Anterior cingulate cortex (tissue), 58 donors: ENCODE data around the gene CPO.
"Not testable (repeated sequence)": the region's sequence is repeated elsewhere in the genome, so short reads cannot be mapped to it uniquely, and the experiment has no call there.

Experiments
- DNase-seq, 58 donors: peaks; one replicate each; lab custom pipeline; 2025; lab: John Stamatoyannopoulos, UW

The CPO gene, protein sequence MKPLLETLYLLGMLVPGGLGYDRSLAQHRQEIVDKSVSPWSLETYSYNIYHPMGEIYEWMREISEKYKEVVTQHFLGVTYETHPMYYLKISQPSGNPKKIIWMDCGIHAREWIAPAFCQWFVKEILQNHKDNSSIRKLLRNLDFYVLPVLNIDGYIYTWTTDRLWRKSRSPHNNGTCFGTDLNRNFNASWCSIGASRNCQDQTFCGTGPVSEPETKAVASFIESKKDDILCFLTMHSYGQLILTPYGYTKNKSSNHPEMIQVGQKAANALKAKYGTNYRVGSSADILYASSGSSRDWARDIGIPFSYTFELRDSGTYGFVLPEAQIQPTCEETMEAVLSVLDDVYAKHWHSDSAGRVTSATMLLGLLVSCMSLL

DNA sequence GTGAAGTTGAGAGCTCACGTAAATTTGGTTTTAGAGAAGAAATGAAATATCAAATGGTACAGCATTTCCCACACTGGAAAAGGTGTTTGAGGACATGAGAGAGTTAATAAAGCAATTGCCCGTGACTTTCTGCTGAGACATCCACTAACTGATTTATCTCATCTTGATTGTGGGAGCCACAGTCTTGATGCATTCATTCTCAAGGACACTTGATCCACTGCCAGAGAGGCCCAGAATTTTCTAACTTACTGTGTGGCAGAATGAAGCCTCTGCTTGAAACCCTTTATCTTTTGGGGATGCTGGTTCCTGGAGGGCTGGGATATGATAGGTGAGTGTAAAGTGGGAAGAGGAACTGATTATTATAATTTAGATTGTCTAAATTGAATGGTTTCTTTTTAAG, at the start of gene CPO:
Gene CPO, plus strand, starts transcription at position 179 of the 400 bp plus-strand sequence. Its CDS starts 82 bp downstream, at position 261.
- no peak for DNase-seq

DNA sequence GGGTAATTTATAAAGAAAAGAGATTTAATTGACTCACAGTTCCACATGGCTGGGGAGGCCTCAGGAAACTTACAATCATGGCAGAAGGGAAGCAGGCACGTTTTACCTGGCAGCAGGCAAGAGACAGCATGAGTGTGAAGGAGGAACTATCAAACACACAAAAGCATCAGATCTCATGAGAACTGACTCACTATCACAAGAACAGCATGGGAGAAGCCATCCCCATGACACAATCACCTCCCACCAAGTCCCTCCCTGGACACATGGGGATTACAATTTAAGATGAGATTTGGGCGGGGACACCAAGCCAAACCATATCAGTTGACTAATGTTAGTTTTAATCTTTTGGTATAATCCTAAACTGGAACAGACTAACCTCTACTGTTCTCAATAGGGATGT, 49.1 kb upstream of the CPO start:
- no peak for DNase-seq

DNA sequence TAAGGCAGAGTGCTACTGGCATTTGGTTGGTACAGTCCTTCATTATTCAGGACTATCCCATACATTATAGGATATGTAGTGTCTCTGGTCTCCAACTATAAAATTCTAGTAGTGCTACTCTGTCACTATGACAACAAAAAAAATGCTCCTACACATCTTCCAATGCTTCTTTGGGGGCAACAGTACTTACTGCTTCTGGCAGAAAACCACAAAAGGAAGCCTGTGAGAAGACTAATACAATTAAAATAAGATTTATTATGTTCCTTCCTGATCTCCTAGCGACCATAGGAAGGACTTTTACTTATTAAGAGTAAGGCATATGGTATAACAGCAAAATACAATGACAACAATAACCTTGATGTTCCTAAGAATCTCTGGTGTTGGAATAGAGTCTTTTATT, 48.4 kb upstream of the CPO start:
- DNase-seq = no peak

DNA sequence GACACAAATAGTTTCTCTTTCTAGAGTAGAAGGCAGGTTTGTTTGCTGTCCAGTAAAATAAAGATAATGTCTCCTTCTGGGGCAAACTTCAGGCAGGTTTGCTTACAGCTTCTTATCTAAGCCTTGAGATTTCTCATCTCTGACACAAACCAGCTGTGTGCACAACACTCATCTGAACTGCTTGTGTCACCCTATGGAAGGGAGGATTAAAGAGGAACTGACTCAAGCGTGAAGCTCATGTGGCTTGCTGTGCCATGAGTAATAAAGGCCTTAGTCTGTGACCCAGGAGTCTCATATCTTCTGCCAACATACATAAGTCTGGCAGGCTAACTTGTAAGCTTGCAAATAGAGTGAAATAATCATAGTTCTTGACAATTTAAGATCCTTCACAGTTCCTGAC, 24.2 kb upstream of the CPO start:
- no peak for DNase-seq

DNA sequence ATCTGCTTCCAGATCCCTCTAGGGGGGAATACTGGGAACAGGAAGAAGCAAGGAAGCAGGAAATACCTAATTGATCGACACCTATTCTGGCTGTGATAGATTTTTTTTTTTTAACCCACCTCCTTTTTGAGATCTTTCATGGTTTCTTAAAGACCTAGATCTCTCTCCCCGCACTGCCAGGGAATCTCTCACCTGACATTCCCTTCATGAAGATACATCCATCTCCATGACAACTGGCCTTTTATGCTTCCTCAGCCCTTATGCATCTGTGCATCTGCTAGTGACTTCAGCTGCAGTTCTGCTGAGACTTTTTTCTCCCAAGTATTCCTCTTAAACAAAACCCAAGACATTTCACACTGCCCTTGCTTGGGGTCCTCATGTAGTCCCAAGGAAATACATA, 21.1 kb upstream of the CPO start:
- peak in 2 of 58 donors; percentile 0 to 1 for DNase-seq

DNA sequence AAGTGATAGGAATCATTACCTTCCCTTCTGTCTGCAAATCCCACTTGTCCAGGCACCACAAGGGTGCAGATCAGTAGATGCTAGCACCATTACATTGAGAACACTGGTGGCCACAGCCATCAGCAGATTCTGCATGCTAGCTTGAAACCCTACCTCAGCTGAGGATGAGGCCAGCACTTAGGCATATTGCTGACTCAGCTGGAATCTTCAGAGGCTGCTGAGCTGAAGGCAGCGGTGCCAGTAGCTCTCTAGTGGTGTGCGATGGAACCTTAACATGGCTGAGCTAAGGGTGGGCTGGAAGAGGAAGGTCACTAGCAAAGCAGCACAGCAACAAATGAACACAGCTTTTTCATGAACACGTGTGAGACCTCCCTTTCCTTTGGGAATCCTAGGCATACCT, 19.0 kb upstream of the CPO start:
- DNase-seq = no peak

DNA sequence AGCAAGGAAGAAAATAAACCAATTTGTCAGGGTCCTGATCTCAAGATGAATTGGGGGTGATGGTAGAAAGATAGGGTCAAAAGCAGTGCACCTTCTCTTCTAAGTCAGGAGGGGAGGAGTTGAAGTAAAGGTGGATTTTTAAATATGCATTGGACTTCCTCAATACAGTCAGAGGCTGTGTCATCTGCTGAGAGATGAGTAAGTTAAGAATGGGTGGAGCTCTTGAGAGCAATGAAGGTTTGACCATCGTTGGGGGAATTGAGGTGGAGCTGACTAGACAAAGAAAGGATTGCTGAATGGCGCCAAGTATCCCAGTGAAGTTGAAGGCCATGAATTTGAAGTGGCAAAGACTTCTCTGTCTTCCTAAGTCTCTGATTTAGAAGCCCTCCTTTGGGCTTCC, 18.4 kb upstream of the CPO start:
- no peak for DNase-seq

DNA sequence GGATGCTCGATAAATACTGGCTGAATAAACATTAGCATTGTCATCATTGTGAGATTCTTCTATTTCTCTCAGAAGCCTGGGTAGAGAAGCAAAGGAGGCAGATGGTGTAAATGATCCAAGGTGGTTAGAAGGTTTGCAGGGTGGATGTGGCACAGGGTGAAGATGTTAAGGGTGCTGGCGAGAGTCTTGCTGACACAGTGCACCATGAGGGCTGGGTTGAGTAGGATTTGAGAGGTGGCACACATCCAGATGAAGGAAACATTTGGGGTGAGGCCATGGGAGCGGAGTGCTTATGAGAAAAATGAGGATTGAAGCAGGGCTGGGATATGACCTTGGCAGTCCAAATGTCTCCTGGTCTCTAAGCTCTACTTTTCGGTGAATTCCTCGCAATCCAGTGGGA, 17.8 kb upstream of the CPO start:
- no peak for DNase-seq

DNA sequence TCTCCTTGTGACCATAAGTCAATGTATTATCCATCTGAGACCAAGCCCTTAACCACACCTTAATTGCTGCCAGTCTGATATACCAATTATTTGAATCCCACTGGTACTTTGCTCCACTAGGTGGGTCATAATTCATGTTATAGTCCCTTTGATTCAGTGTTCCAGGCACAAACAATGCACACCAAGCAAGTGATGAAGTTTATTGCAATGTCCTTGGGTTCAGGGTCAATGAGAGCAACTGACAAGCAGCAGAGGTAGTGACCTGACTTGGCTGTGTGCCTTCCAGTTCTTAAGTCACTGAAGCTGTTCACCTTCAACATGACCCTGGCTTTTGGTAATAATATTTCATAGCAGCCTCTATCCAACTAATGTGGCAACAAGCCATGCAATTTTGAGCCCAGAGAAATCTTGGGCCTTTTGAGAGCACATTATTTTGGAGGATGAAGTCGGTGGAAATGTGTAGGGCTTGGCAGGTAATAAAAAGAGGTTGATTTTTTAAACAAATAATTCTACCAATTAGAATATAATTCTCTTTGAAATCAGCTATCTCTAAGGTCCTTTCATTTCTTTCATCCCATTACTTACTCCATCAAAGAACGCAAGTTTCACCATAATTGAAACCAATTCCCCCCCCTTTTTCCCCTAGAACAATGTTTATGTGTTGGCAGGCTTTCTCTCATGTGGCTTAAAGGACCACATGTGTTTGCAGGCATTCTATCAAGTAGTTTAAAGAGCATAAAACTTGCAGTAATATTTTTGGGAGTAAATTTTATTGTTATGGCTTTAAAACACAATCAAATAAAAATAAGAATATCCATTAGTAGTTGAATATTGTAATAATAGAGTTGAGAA, 3.1 kb upstream of the CPO start:
- DNase-seq = no peak

DNA sequence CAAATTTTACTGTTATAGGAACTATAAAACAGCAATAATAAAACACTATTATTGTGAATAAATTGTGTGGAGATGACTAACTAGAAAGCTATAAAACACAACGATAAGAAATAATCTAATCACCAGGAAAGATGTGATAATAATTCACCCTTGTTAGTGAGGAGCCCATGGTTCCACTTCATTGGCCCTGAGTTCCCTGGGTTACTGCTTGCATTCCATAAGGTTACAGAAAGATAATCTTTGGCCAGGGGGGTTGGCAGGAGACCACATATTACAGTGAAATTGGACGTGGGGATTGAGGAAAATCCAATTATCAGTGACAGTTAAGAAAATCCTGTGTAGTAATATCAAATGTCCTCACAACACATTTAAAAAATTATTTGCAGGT, 2.5 kb upstream of the CPO start:
- no peak for DNase-seq

DNA sequence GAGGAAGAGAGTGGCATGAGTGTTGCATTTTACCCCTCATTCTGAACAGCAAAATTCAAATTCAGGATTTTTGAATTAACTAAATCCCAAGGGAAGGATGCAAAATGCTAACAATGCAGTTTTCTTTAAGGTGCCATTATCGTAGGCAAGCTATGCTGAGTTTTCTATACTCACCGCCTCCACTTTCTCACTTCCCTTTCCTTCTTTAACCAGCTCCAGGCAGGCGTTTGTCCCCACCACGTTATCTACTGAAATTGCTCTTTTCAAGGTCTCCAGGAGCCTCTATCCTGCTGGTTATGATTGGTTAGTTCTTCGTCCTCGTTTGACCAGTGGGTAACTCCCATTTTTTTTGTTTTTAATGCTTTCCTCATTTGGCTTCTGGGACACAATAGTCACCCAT, 1.8 kb upstream of the CPO start:
- no peak for DNase-seq

DNA sequence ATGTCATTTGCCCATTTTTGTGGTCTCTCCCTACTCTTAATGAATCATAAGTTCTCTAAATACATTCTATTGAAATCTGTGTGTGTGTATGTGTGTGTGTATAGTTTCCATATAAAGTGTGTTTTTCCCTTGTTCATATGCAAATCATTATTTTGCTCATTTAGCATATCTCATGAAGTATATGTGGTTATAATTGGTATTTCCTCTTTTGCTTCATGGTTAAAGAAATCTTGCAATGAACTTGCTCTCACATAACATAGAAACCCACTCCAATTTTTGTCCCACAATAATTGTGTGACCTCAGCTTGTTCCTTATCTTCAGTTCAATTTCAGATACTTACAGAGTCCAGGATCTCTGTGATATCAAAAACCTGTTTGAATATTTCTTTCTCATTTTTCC, 1.2 kb downstream of the CPO start:
- DNase-seq = no peak

DNA sequence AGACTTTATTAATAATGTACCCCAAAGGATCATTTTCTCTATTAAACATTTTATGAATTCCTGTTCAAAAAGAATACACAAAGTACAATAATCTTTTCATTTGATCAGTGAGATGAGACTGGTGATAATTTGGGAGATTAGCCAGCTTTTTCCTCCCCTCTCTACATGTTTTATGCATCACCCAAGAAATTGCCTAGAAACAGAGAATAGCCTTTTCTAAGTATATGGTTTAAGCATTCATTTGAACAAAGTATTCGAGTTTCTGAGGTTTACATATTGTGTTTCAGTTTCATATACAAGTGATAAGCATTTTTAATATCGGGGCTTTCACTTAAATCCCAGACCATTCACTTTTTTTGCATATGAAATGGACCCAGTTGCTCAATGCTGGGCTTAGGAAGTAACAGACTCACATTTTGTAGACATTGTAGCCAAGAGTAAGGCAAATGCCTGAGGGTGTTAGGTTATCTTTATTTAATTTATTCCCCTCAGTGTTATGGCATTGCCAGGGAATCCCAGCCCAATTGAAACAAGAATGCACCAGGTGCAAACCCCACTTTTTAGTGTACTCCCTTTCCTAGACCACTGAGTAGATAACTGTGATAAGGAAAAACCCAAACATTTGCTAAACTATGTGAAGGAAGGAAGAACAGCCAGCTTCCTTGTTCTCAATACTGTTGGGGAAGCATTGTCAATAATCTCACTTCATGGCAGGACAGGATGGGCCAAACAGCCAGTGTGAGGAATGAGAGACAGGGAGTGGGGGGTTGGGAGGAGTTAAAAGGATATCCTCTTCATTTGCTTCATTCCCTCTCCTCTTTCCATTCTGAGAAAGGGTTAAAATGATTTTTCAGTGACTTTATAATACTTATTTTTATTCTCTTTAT, 3.5 kb downstream of the CPO start:
- no peak for DNase-seq

DNA sequence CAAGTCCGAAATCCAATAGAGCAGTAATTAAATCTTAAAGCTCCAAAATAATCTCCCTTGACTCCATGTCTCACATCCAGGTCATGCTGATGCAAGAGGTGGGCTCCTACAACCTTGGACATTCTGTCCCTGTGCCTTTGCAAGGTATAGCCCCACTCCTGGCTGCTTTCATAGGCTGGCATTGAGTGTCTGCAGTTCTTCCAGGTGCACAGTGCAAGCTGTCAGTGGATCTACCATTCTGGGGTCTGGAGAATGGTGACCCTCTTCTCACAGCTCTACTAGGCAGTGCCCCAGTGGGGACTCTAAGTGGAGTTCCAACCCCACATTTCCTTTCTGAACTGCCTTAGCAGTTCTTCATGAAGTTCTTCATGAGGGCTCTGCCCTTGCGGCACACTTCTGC, 14.1 kb downstream of the CPO start:
- not testable (repeated sequence) for DNase-seq

DNA sequence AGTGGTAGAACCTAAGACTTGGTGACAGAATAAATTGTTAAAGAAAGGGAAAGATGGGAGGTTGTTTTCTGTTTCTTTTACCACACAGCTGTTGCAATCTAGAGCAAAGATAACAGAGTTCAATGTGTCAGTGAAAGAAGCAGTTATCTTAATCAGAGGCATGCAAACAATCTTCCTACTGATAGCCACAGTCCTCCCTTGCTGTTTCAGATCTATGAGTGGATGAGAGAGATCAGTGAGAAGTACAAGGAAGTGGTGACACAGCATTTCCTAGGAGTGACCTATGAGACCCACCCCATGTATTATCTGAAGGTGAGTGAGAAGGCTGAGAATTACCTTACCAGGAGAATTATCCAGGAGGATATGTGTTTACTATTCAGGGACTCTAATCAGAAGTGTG, 15.9 kb downstream of the CPO start:
- no peak for DNase-seq

DNA sequence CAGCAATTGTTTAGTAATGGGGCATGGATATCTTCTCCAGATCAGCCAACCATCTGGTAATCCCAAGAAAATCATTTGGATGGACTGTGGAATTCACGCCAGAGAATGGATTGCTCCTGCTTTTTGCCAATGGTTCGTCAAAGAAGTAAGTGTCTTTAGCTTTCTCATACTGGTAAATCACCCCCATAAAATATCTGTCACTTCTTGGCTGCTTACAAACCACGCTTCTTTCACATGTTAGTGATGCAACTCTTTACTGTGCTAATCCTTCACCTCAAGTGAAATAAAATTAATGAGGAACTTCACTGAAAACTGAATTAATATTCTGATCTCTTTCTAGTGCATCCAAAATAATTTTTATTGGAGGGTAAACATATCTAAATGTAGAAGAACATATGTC, 18.9 kb downstream of the CPO start:
- DNase-seq = no peak

DNA sequence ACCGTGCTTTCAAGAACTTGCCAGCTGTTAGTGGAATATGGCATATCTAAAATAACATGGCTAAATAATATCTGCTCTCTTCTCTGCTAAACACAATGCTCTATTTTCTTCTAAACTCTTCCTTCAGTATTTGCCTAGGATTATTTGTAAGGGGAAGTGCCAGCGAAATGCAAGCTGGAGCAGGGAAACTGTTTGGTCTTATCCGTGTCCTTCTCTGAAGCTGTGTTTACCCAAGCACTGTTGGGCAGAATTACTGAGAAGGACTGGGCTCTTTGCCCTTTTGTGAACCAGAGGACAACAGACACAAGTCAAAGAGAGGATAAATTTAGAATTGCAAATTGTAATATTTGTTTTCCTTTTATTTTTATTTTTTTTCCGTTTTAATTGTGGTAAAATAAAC, 23.6 kb downstream of the CPO start:
- DNase-seq = peak in 6 of 58 donors; percentile 3 to 19 (median 6)

DNA sequence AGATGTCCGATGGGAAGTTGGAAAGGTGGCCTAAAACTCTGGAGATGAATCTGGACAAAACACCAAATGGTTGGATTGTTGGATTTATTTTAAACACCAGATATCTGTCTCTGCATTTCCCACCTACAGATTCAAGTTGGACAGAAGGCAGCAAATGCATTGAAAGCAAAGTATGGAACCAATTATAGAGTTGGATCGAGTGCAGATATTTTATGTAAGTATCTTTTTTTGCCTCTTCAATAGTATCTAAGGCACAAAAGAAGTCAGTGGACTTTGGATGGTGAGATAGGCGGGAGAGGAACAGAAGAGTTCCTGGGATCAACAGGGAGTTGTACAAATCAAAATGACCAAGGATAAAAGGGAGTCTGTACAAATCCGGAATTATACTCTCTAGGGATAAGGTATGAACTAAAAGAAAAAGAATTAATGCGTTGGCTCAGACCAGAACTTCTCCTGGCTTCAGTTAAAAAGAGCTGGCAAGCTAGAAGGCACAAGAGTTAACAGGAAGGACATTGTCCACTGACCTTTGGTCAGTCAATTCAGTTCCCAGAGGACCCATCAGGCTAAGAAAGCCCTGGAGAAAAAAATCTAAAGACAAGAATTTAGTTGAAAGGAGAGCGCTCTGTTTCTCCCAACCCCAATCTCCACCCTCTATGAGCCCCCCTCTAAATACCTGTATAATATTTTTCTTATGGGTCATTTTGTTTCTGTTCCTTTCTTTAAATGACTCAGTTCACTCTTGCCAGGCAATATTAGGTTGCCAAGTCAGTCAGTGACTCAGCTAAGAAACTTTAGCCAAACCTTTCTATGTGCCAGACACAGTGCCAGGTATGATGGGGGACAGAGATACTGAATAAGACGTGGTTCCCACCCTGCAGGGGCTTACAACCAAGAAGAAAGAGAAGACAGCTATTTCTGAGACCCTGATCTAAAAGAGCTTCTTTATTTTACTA, 29.1 kb downstream of the CPO start:
- DNase-seq = peak in 2 of 58 donors; percentile 24 to 26

DNA sequence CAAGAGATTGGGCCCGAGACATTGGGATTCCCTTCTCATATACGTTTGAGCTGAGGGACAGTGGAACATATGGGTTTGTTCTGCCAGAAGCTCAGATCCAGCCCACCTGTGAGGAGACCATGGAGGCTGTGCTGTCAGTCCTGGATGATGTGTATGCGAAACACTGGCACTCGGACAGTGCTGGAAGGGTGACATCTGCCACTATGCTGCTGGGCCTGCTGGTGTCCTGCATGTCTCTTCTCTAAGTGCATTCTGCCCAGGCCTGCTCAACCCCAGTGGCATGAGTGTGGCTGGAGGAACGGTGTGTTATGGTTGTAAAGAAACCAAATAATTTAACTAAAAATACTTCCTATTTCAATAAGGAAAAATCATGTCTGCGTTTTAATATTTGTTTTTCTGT, 29.9 kb downstream of the CPO start:
- no peak for DNase-seq
